NCI-H2107 treated with DMSO at 0.1 percent for 48 hours (cell line): Measurements from ENCODE around the gene MAGEB4.
"Not testable (repeated sequence)": the region's sequence is repeated elsewhere in the genome, so short reads cannot be mapped to it uniquely, and the experiment has no call there.

Source experiments
- DNase-seq: peaks from one replicate; lab custom pipeline; 2025; ENCODE audit not compliant: unreplicated experiment; lab: John Stamatoyannopoulos, UW

Gene MAGEB4

GRCh38 chrX:30241724-30242415 is at the start of gene MAGEB4:
MAGEB4 (plus strand) TSS chrX:30242000; CDS start chrX:30242136, 136 bp downstream.
- DNase-seq: no peak

- DNase-seq: not testable (repeated sequence)
Measured at GRCh38 chrX:30193910-30194309, 47.9 kb upstream of the MAGEB4 start.

- DNase-seq: peak; percentile 1
Measured at GRCh38 chrX:30196322-30196721, 45.5 kb upstream of the MAGEB4 start.

- no peak for DNase-seq
Measured at GRCh38 chrX:30212172-30212571, 29.6 kb upstream of the MAGEB4 start.

GRCh38 chrX:30215357-30215843 is 26.4 kb upstream of the MAGEB4 start, which contains the start of gene MAGEB2:
MAGEB2 (plus strand) TSS chrX:30215563; CDS start chrX:30218581, 3,018 bp downstream.
- DNase-seq: no peak

- DNase-seq: no peak
Measured at GRCh38 chrX:30217465-30217864, 24.3 kb upstream of the MAGEB4 start.

GRCh38 chrX:30219372-30219771 is 22.4 kb upstream of the MAGEB4 start:
- DNase-seq: no peak

GRCh38 chrX:30220661-30221060 is 21.1 kb upstream of the MAGEB4 start:
- DNase-seq: no peak

- no peak for DNase-seq
Measured at GRCh38 chrX:30224536-30224935, 17.3 kb upstream of the MAGEB4 start.

GRCh38 chrX:30228526-30228925 is 13.3 kb upstream of the MAGEB4 start:
- no peak for DNase-seq

- DNase-seq: no peak
Measured at GRCh38 chrX:30230395-30230794, 11.4 kb upstream of the MAGEB4 start, which contains the start of gene MAGEB3. MAGEB3 (plus strand) TSS chrX:30230657; CDS start chrX:30235925, 5,268 bp downstream.

GRCh38 chrX:30246769-30247489 is 5.1 kb downstream of the MAGEB4 start, which contains the start of gene MAGEB1:
MAGEB1 (plus strand) TSS chrX:30247146; CDS start chrX:30250494, 3,348 bp downstream.
- no peak for DNase-seq

- no peak for DNase-seq
Measured at GRCh38 chrX:30248854-30249253, 7.1 kb downstream of the MAGEB4 start.

GRCh38 chrX:30253257-30253656 is 11.5 kb downstream of the MAGEB4 start:
- no peak for DNase-seq

GRCh38 chrX:30259927-30260326 is 18.1 kb downstream of the MAGEB4 start:
- no peak for DNase-seq

GRCh38 chrX:30261012-30261411 is 19.2 kb downstream of the MAGEB4 start:
- no peak for DNase-seq

- DNase-seq: no peak
Measured at GRCh38 chrX:30262763-30263162, 21.0 kb downstream of the MAGEB4 start.

GRCh38 chrX:30270639-30271038 is 28.8 kb downstream of the MAGEB4 start:
- DNase-seq: no peak

- no peak for DNase-seq
Measured at GRCh38 chrX:30275498-30275897, 33.7 kb downstream of the MAGEB4 start.

- DNase-seq: no peak
Measured at GRCh38 chrX:30278365-30278764, 36.6 kb downstream of the MAGEB4 start.

- DNase-seq: no peak
Measured at GRCh38 chrX:30280428-30280827, 38.6 kb downstream of the MAGEB4 start.

- DNase-seq: no peak
Measured at GRCh38 chrX:30282527-30282926, 40.7 kb downstream of the MAGEB4 start.
